H1 (cell line): ENCODE measurements around the gene ZXDC. TPM values are rescaled to one million over a fixed set of nuclear protein-coding genes. Genes with fewer than 3 reads are reported as not detected.

ENCODE experiments used
- CTCF ChIA-PET: fragments of 300-600 bp; sonication (Branson Sonifier 250); formaldehyde crosslinking; loops from one replicate; lab custom pipeline; 2021; ENCODE audit not compliant: partially characterized antibody; lab: Charles Lee
- POLR2A ChIA-PET: fragments of 300-600 bp; sonication (Branson Sonifier 250); formaldehyde crosslinking; loops from one replicate; lab custom pipeline; 2021; ENCODE audit warnings: inconsistent platforms; ENCODE audit not compliant: partially characterized antibody; lab: Charles Lee
- DNase-seq, 2 experiments: peaks; one replicate each; pipeline versions ENCODE4 v3.0.0 to v3.0.0-alpha.2; 2010 to 2022; ENCODE audit warnings: low spot score in 2 of 2, low read depth in 1 of 2, mixed read lengths in 1 of 2
- FAIRE-seq: peaks from 2 replicates; lab custom pipeline; 2011; peaks lifted over from hg19 to GRCh38; lab: Jason Lieb, UNC
- H2AFZ ChIP-seq: 2 replicates; pipeline ENCODE4 v1.8.1; 2012; ENCODE audit warnings: low read length, inconsistent platforms
- H2AK5ac ChIP-seq: 2 replicates; pipeline ENCODE4 v1.6.1; 2013; ENCODE audit warnings: low read depth, low read length
- H2BK120ac ChIP-seq: replicated peaks from 2 replicates; pipeline ENCODE3; 2013; ENCODE audit warnings: low read depth, low read length, inconsistent platforms
- H2BK12ac ChIP-seq: 2 replicates; pipeline ENCODE4 v1.6.1; 2013; ENCODE audit warnings: low read depth, low read length
- H2BK15ac ChIP-seq: 2 replicates; pipeline ENCODE4 v1.6.1; 2013; ENCODE audit warnings: low read length
- H2BK20ac ChIP-seq: 2 replicates; pipeline ENCODE4 v1.6.1; 2013; ENCODE audit warnings: low read length
- H2BK5ac ChIP-seq: 2 replicates; pipeline ENCODE4 v1.6.1; 2013; ENCODE audit warnings: low read depth, low read length
- H3K14ac ChIP-seq: 2 replicates; pipeline ENCODE4 v1.6.1; 2013; ENCODE audit warnings: inconsistent platforms; ENCODE audit not compliant: insufficient read length
- H3K18ac ChIP-seq: 2 replicates; pipeline ENCODE4 v1.6.1; 2013; ENCODE audit warnings: low read length; ENCODE audit errors: extremely low read depth
- H3K23ac ChIP-seq: 2 replicates; pipeline ENCODE4 v1.6.1; 2013; ENCODE audit warnings: inconsistent platforms; ENCODE audit not compliant: insufficient read length
- H3K23me2 ChIP-seq: 2 replicates; pipeline ENCODE4 v1.6.1; 2013; ENCODE audit warnings: low read depth, low read length
- H3K27ac ChIP-seq: 2 replicates; pipeline ENCODE4 v1.6.1; 2011; ENCODE audit warnings: low read depth, low read length, inconsistent platforms
- H3K27me3 ChIP-seq, 4 experiments: replicated peaks in 1 of 4; 1 replicate in 1 of 4; 2 replicates in 3 of 4; pipeline versions ENCODE4 v1.6.1 to v1.8.1; 2011 to 2013; ENCODE audit warnings: low read length in 3 of 4, mild to moderate bottlenecking in 3 of 4, inconsistent platforms in 2 of 4, mixed read lengths in 2 of 4, moderate library complexity in 1 of 4; ENCODE audit not compliant: control insufficient read depth in 3 of 4, insufficient read depth in 3 of 4; ENCODE audit errors: extremely low read depth in 1 of 4
- H3K36me3 ChIP-seq, 4 experiments: 2 replicates each; pipeline versions ENCODE4 v1.6.1 to v1.8.1; 2011 to 2013; ENCODE audit warnings: mild to moderate bottlenecking in 4 of 4, low read length in 3 of 4, moderate library complexity in 2 of 4, control low read depth in 1 of 4, inconsistent platforms in 1 of 4; ENCODE audit not compliant: insufficient read depth in 4 of 4, control insufficient read depth in 2 of 4
- H3K4ac ChIP-seq: replicated peaks from 2 replicates; pipeline ENCODE3; 2013; ENCODE audit warnings: low read length, low read depth, mixed read lengths, inconsistent platforms; ENCODE audit not compliant: insufficient read length
- H3K4me1 ChIP-seq, 4 experiments: replicated peaks in 1 of 4; 1 replicate in 1 of 4; 2 replicates in 3 of 4; pipeline versions ENCODE4 v1.6.1 to v1.8.1; 2011 to 2013; ENCODE audit warnings: low read length in 3 of 4, inconsistent platforms in 2 of 4, mixed read lengths in 1 of 4; ENCODE audit not compliant: insufficient read depth in 4 of 4, control insufficient read depth in 3 of 4
- H3K4me2 ChIP-seq, 2 experiments: 2 replicates each; pipeline versions ENCODE4 v1.6.1 to v1.8.1; 2011 to 2013; ENCODE audit warnings: low read depth in 2 of 2, low read length in 2 of 2, control low read depth in 1 of 2, inconsistent platforms in 1 of 2, mild to moderate bottlenecking in 1 of 2; ENCODE audit not compliant: insufficient read depth in 1 of 2
- H3K4me3 ChIP-seq, 4 experiments: fragments of 200-600, 300-600 bp in 1 of 4; sonication (generic), shearing (Covaris generic), sonication (Bioruptor Twin) in 1 of 4; 2 replicates each; pipeline versions ENCODE4 v1.5.1 to v1.8.1; 2011 to 2016; ENCODE audit warnings: low read length in 4 of 4, low read depth in 3 of 4, control low read depth in 2 of 4, inconsistent platforms in 2 of 4, mild to moderate bottlenecking in 2 of 4, mixed read lengths in 1 of 4, moderate library complexity in 1 of 4; ENCODE audit not compliant: insufficient read depth in 2 of 4; ENCODE audit errors: extremely low read depth in 1 of 4
- H3K56ac ChIP-seq: replicated peaks from 2 replicates; pipeline ENCODE3; 2013; ENCODE audit warnings: low read depth, mild to moderate bottlenecking, mixed read lengths, low read length, inconsistent platforms; ENCODE audit not compliant: insufficient read length
- H3K79me1 ChIP-seq: 2 replicates; pipeline ENCODE4 v1.6.1; 2013; ENCODE audit warnings: low read depth, low read length, control low read depth
- H3K79me2 ChIP-seq, 2 experiments: 2 replicates each; pipeline versions ENCODE4 v1.6.1 to v1.8.1; 2012 to 2013; ENCODE audit warnings: low read length in 2 of 2, mild to moderate bottlenecking in 2 of 2, inconsistent platforms in 1 of 2; ENCODE audit not compliant: insufficient read depth in 2 of 2, control insufficient read depth in 1 of 2
- H3K9ac ChIP-seq, 4 experiments: replicated peaks in 1 of 4; 1 replicate in 1 of 4; 2 replicates in 3 of 4; pipeline versions ENCODE4 v1.6.1 to v1.8.1; 2011 to 2013; ENCODE audit warnings: low read depth in 3 of 4, low read length in 3 of 4, control low read depth in 2 of 4, mild to moderate bottlenecking in 2 of 4, moderate library complexity in 2 of 4, inconsistent platforms in 1 of 4; ENCODE audit errors: extremely low read depth in 1 of 4
- H3K9me3 ChIP-seq, 2 experiments: 2 replicates each; pipeline versions ENCODE4 v1.6.1 to v1.8.1; 2012 to 2013; ENCODE audit warnings: mild to moderate bottlenecking in 2 of 2, moderate library complexity in 2 of 2, control low read depth in 1 of 2, inconsistent platforms in 1 of 2, low read depth in 1 of 2, low read length in 1 of 2, mixed read lengths in 1 of 2; ENCODE audit not compliant: insufficient read depth in 2 of 2
- H4K20me1 ChIP-seq, 2 experiments: replicated peaks in 1 of 2; 2 replicates each; pipeline versions ENCODE3 to v1.8.1; 2011 to 2013; ENCODE audit warnings: inconsistent platforms in 2 of 2, low read length in 2 of 2, mild to moderate bottlenecking in 1 of 2; ENCODE audit not compliant: insufficient read depth in 2 of 2, control insufficient read depth in 1 of 2
- H4K5ac ChIP-seq: 2 replicates; pipeline ENCODE4 v1.6.1; 2013; ENCODE audit warnings: low read length, low read depth, mixed read lengths, inconsistent platforms; ENCODE audit not compliant: insufficient read length
- H4K8ac ChIP-seq: 2 replicates; pipeline ENCODE4 v1.8.0; 2013; ENCODE audit warnings: mild to moderate bottlenecking, moderate library complexity, low read length, inconsistent platforms; ENCODE audit not compliant: insufficient read depth; ENCODE audit errors: extremely low read depth
- H4K91ac ChIP-seq: replicated peaks from 2 replicates; pipeline ENCODE3; 2013; ENCODE audit warnings: low read length, mixed read lengths, inconsistent platforms; ENCODE audit not compliant: insufficient read length
- BRCA1 ChIP-seq: IDR thresholded peaks from 2 replicates; pipeline ENCODE4 v1.6.1; 2012; ENCODE audit warnings: low read depth, low read length, improper control_type of control experiment
- CTBP2 ChIP-seq: IDR thresholded peaks from 2 replicates; pipeline ENCODE4 v1.7.0; 2011; ENCODE audit warnings: borderline replicate concordance, mild to moderate bottlenecking, moderate library complexity, mixed read lengths, low read length; ENCODE audit not compliant: insufficient read depth, insufficient read length
- EZH2 ChIP-seq: fragments of 200-600 bp; sonication (generic); IDR thresholded peaks from 2 replicates; pipeline ENCODE4 v1.7.1; 2012; ENCODE audit warnings: low read depth, mild to moderate bottlenecking, moderate library complexity, low read length, inconsistent platforms; ENCODE audit not compliant: severe bottlenecking
- KDM5A ChIP-seq: fragments of 200-600 bp; IDR thresholded peaks from 2 replicates; pipeline ENCODE4 v1.7.1; 2012; ENCODE audit warnings: mild to moderate bottlenecking, low read length, inconsistent platforms, mixed read lengths
- PHF8 ChIP-seq: fragments of 200-600 bp; sonication (generic); conservative IDR thresholded peaks from 2 replicates; pipeline ENCODE4 v1.7.1; 2012; ENCODE audit warnings: low read depth, mild to moderate bottlenecking, inconsistent platforms, low read length, moderate library complexity
- RBBP5 ChIP-seq: IDR thresholded peaks from 2 replicates; pipeline ENCODE4 v1.7.1; 2012; ENCODE audit warnings: low read depth, mild to moderate bottlenecking, inconsistent platforms, low read length, moderate library complexity, borderline replicate concordance
- RNF2 ChIP-seq: fragments of 200-900, 300-1000 bp; sonication (generic); IDR thresholded peaks from 2 replicates; pipeline ENCODE4 v1.7.1; 2016; ENCODE audit warnings: borderline replicate concordance, low read depth, mild to moderate bottlenecking, antibody characterized with exemption, low read length; ENCODE audit not compliant: poor library complexity, severe bottlenecking; ENCODE audit errors: missing control alignments
- RXRA ChIP-seq: IDR thresholded peaks from 2 replicates; pipeline ENCODE4 v1.6.1; 2011; ENCODE audit warnings: low read depth, mild to moderate bottlenecking, low read length, moderate library complexity; ENCODE audit not compliant: insufficient read depth
- SP1 ChIP-seq: IDR thresholded peaks from 2 replicates; pipeline ENCODE4 v1.6.1; 2011; ENCODE audit warnings: low read depth, low read length
- YY1 ChIP-seq: IDR thresholded peaks from 2 replicates; pipeline ENCODE4 v1.6.1; 2011; ENCODE audit warnings: low read depth, mild to moderate bottlenecking, low read length
- WGBS, 2 experiments: shearing (Covaris generic) in 1 of 2; methylation state at CpG; one replicate each; pipeline versions ENCODE4 v1.1.6 to v1.1.7; 2013 to 2015; ENCODE audit warnings: low lambda C conversion rate in 2 of 2, mixed read lengths in 2 of 2, inconsistent platforms in 1 of 2, low coverage in 1 of 2, missing lambda C conversion rate in 1 of 2; ENCODE audit not compliant: insufficient replicate concordance in 2 of 2, insufficient coverage in 1 of 2, insufficient read length in 1 of 2; ENCODE audit errors: extremely low coverage in 1 of 2, missing lambda C conversion rate in 1 of 2; 5-methylcytosine and 5-hydroxymethylcytosine counted together
- polyA plus RNA-seq, 7 experiments: library from polyadenylated mRNA; depleted of rRNA in 3 of 7; stranded (reverse) in 5 of 7; unstranded in 2 of 7; fragments of >200 nt in 5 of 7; fragments of 200-250 nt in 2 of 7; gene quantifications; 1 replicate in 5 of 7; 2 replicates in 1 of 7; 4 replicates in 1 of 7; pipeline versions ENCODE4 v1.2.1 to v1.2.3, GENCODE V29; 2011 to 2013; ENCODE audit warnings: missing spikeins in 2 of 7, mixed read lengths in 2 of 7
- total RNA-seq: library from RNA; stranded (reverse); fragmentation: NEBNext Ultra II Directional; extraction: Animal tissue kit (Norgen Biotek cat#: 25700); gene quantifications from 2 replicates; pipeline ENCODE4 v1.2.1, GENCODE V29; 2021
- TF ChIP-seq, protein P1 (sequence below): IDR thresholded peaks from 2 replicates; pipeline ENCODE4 v1.6.1; 2011; ENCODE audit warnings: low read depth, mild to moderate bottlenecking, low read length; ENCODE audit not compliant: insufficient read depth

Gene ZXDC
- total and polyA plus RNA-seq, 2 of the 8 experiments (the other 6 are each of a cell fraction or from before 2014, with no cell fraction given) = 12.7 to 24.3 TPM

DNA sequence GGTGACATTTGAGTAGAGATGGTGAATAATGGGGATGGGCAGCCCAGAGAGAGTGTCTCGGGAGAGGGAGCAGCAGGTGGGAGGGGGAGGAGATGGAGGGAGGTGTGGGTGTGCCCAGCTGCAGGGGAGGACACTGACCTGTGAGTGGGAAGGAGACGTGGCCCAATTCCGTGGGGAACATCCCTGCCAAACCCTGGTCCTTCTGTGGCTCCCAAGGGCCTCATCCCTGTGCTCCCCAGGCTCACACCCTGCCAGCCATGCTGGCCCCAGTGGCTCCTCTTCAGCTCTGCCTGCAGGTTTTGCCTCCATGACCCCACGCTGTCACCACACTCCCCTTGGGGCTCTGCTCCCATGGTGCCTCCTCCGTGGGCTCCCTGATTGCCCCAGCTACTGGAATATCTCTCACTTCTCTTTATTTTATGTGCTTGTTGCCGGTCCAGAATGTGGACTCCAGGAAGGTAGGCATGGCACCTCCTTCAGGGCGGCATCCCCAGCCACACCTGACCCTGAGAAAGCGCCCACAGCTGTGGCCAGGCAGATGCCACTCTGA lies 74.0 kb downstream of the ZXDC start:
- WGBS, 2 experiments = 93% methylated on average over 8 of the region's 8 CpGs; no CpG with 5 or more reads in 1 of the 2 experiments
- Histone ChIP-seq H3K79me2 (no peaks in the 10 kb centered on the region), H4K5ac (no peak overlapping the region), H3K14ac (no peak overlapping the region), H2AFZ (no peak overlapping the region), H3K27ac (no peak overlapping the region), H3K23ac (no peak overlapping the region), H3K4me1 (peaks cover 0 to 15% (median 0%) of the 10 kb centered on the region in 4 experiments; a peak in 2 of 7 replicates), H3K18ac (0 out of 2 replicates have a peak overlapping the region, but pooled peaks have one; percentile 19), H3K4me2 (no peak overlapping the region), H4K20me1 (no peaks in the 10 kb centered on the region), H4K8ac (no peak overlapping the region), H2AK5ac (0 out of 2 replicates have a peak overlapping the region, but pooled peaks have one; percentile 53), H3K79me1 (no peaks in the 10 kb centered on the region), H3K4ac (no peak overlapping the region), H3K23me2 (no peaks in the 10 kb centered on the region), H2BK5ac (no peak overlapping the region), H3K56ac (no peak overlapping the region), H2BK12ac (0 out of 2 replicates have a peak overlapping the region, but pooled peaks have one; percentile 60), H3K27me3 (0 out of 7 replicates have a peak, but pooled peaks cover 0 to 1% (median 0%) of the 10 kb centered on the region in 4 experiments), H3K9ac (no peak overlapping the region), H2BK15ac (0 out of 2 replicates have a peak overlapping the region, but pooled peaks have one; percentile 92), H3K4me3 (no peak overlapping the region), H4K91ac (no peak overlapping the region), H2BK120ac (no peak overlapping the region), H2BK20ac (0 out of 2 replicates have a peak overlapping the region, but pooled peaks have one; percentile 32), H3K9me3 (no peaks in the 10 kb centered on the region), H3K36me3 (no peaks in the 10 kb centered on the region)
- POLR2A ChIA-PET = no interaction called here
- DNase-seq (no peak), FAIRE-seq (no peak)
- CTCF ChIA-PET = interaction anchor here (1.0 kb wide), 1 partner anchor 38 kb away, joined by 3 read pairs; no protein-coding TSS in a partner anchor
- TF ChIP-seq PHF8 (no peak), EZH2 (no peak), YY1 (no peak), SP1 (no peak), CTBP2 (no peak), RXRA (no peak), BRCA1 (no peak), KDM5A (no peak), RBBP5 (no peak), RNF2 (no peak)
- TF ChIP-seq, protein P1, sequence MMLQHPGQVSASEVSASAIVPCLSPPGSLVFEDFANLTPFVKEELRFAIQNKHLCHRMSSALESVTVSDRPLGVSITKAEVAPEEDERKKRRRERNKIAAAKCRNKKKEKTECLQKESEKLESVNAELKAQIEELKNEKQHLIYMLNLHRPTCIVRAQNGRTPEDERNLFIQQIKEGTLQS = no peak
